GM18909 (cell line): Measurements from ENCODE around the gene PPOX.
A peak's percentile ranks its signal among the peaks of the same experiment; 100 is the strongest.

ENCODE experiments used
- ATAC-seq: cut with Tn5 transposase; IDR thresholded peaks from one replicate; pipeline ENCODE4 v1.9.1; 2021; ENCODE audit warnings: mild to moderate bottlenecking; ENCODE audit not compliant: unreplicated experiment, poor library complexity

PPOX gene

DNA sequence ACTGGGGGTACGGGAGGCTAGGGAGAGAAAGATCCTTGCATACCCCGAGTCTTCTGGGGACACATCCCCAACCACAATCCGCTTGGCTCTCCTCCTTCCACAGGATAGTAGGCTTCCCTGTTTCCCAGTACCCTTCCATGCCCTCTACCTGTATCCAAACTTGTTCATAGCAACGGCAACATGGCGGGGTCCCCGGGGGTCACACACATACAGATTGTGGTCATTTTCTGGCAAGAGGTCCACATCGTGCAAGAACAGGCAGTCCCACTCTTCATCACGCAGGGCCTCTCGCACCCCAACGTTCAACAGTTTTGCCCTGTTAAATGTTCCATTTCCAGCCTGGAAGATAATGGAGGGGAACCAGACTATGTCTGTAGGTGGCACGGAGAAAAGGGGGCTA lies 7.5 kb downstream of the PPOX start:
- no peak for ATAC-seq

DNA sequence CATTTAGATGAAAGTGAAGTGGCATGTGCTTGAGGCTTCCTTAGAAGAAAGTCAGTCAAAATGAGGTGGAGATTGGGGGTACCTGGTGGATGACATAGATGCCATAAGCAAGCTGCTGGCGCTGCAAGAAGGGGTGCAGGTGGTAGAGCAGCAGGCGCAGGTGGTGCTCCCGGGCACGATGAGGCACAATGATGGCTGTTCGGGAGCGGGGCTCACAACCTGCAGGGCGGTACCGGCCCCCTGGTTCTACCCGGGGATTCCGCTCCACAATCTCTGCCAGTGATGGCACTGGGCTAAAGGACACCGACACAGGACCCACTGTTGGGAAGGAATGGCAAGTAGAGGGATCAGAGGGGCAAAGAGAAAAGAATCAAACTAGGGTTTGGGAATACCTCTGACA lies 8.7 kb downstream of the PPOX start:
- no peak for ATAC-seq

DNA sequence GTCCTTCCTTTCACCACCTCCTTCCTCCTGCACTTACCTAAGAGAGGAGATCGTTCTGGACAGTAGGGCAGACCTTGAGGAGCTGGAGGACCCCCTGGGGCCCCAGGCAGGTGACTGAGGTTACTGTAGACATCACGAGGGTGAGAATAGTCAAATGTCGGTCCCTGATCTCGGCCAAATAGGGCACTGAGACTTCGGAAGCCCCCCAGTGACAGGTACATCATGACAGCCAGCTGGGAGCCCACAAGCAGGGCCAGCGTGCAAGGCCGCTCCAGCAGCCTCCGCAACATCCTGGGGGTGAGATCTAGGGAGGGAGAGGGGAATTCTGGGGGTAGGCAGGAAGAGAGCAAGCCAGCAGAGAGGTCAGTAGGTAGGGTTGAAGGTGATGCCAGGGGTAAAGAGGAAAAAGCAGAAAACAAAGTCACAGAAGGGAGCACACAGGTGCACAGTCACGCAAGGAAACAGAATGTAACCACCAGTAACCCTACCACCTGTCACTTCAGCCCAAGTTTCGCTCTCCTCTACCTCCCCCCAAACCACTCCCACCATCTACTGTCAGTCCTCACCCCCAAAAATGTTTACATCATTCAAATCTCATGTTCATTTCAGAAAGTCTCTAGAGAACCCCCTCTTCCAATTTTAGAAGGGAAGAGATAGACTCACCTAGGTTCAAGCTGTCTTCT lies 9.7 kb downstream of the PPOX start:
- no peak for ATAC-seq

GRCh38 chr1:161176468-161177111 lies 10.4 kb downstream of the PPOX start:
- no peak for ATAC-seq

GRCh38 chr1:161177112-161177935 lies 11.1 kb downstream of the PPOX start, which contains the start of gene B4GALT3:
Gene B4GALT3, minus strand, starts transcription at chr1:161177507. Its CDS starts 1,447 bp downstream, at chr1:161176060.
- peak; percentile 83 for ATAC-seq

- ATAC-seq: no peak
Observed at GRCh38 chr1:161177936-161178244, 11.7 kb downstream of the PPOX start.

DNA sequence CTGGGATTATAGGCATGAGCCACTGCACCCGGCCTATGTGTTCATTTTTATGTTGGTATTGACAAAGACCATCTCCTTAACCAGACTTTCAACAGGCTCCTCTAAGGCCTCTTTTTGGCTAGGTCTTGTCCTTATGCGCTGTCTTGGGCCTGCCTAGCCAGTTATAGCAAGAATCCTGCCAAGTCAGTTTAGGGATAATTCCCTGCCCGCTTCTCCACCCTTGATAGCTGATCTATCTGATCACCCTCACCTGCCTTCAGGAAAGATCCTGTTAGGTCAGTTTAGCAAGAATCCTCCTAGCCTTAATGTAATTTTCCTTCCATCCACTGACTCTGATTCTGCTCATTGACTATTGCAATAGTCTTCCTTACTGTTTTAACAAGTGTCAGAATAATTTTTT lies 13.5 kb downstream of the PPOX start:
- no peak for ATAC-seq

- ATAC-seq: no peak
Observed at GRCh38 chr1:161180639-161181038, 14.4 kb downstream of the PPOX start.

DNA sequence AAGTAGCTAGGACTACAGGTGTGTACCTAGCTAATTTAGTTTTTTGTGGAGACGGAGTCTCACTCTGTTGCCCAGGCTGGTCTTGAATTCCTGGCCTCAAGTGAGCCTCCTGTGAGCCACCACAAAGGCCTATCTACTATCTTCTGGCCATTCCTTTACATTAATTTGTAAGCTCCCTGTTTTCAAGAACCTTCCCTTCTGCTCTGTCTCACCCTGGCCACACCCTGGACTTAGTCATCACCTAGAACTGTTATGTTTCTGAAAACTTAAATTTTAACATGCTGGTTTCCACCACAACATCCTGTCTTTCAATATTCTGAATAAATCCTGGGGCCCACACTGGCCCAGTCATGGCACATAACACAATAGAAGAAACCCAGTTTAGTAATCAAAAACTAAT lies 16.0 kb downstream of the PPOX start:
- ATAC-seq: peak; percentile 49

DNA sequence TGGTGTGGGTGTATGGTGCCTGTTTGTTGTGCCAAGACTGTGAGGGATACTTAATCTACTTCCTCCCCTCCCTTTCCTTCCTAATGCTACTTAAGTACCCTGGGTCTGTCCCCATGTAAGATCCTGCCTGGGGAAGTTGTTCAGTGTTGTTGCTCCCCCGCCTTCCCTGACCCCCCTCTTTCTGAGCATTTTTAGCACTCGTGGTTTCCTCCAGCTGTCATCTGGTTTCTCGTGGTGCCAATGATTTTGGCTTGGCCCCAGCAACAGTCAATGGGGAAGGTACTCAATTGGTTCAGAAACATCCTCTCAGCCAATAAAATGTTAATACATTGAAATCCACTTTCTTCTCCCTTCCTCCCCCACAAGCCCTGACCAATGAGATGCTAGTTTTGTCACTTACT lies 19.1 kb downstream of the PPOX start:
- ATAC-seq: peak; percentile 68

GRCh38 chr1:161185732-161186311 lies 19.6 kb downstream of the PPOX start:
- peak; percentile 21 for ATAC-seq

GRCh38 chr1:161187311-161187710 lies 21.1 kb downstream of the PPOX start:
- ATAC-seq: no peak

- ATAC-seq: no peak
Observed at GRCh38 chr1:161188381-161188780, 22.2 kb downstream of the PPOX start.

- ATAC-seq: no peak
Observed at GRCh38 chr1:161189036-161189435, 22.8 kb downstream of the PPOX start.

DNA sequence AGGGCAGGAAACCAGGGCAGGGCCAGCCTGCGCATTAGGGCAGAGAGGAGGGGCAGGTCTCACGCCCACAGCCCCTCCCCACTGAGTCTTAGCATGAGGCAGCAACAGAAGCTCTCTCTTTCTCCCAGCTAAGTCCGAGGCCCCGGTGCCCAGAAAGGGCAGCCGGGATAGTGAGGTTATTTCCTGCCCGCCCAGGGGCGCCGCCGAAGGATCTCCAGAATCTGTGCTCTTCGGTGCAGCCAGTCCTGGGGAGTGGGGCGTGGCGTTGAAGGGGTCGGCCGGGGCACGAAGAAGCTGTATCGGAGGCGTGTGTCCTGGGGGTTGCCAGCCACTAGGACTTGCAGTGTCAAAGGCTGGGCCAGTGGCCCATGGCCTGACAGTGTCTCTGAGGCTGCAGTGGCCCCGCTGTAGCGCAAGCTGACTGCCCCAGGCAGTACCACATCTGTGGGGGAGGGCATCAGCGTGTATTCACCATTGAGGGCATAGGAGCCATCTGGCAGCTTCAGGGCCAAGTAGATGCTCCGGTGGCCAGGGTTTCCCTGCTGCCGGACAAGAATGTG lies 24.8 kb downstream of the PPOX start:
- ATAC-seq: no peak

GRCh38 chr1:161191971-161192370 lies 25.7 kb downstream of the PPOX start:
- ATAC-seq: no peak

DNA sequence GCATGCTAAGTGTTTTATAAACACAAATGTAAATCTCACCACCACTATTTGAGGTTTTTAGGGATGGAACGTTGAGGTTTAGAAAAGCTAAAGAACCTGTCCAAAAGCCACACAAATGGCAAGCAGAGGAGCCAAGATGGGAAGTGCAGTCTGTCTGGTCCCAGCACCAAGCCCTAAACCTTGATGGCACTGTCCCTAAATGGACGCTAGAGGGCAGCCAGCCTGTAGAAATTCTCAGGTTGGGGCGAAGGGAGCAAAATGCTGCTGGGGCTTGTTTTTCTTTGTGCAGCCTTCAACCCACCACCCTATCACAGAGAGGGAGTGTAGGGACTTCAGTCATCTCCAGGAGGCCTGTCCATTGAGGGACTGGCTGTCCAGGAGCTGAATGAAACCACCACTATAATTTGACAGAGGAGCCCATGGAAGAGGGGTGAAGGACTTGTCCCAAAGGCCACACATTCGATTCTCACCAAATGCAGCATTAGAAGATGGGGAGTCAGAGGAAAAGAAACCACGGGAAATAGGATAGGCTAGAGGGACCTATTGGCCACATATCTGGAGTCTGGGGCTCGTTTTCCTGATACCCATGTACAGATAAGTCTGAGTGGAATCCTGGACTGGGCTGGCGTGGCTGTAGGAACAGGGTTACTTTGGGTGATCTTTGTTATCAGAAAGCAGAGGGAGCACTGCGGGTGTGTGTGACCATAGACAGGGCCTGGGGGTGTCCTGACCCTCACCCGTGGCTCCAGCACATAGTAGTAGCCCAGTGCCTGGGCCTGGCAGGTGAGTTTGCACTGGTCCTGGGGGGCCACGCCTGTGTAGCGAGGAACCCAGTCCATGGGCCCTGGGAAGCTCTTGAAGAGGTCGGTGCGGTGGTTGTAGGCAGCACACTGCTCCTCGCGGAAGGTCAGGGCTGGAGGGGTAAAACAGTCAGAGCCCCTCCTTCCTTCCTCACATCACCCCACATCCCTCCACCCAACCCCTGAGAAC lies 26.5 kb downstream of the PPOX start:
- ATAC-seq: no peak

DNA sequence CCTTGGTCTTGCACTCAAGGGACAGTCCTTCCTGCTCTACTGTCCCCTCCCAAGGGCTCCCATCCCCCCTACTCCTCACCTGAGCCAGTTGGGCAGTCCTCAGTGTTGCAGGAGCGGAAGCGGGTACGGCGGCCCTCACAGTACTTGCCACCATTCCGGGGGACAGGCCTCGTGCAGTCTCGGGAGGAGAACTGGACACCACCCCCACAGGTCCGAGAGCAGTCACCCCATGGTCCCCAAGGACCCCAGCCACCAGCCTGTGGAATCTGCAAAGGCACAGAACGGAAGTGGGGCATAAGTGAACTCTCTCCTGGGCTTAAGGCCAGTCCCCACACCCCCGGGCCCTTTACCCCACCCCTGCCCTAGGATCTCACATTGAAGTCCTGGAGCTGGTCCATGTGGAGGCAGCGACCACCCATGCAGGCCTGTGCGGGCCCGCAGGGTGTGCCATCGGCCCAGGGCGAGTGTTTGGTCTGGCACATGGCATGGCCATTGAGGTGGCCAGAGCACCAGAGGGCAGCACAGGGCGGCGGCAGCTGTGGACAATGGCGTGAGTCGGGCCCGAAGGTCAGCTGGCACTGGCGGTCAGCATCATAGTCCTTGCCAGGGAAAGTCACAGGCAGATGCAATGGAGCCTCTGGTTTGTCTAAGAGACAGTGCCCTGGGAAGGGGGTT lies 27.5 kb downstream of the PPOX start:
- no peak for ATAC-seq

GRCh38 chr1:161195171-161195570 lies 28.9 kb downstream of the PPOX start:
- peak; percentile 56 for ATAC-seq
